ENCODE data around the gene RASD2.

DNA sequence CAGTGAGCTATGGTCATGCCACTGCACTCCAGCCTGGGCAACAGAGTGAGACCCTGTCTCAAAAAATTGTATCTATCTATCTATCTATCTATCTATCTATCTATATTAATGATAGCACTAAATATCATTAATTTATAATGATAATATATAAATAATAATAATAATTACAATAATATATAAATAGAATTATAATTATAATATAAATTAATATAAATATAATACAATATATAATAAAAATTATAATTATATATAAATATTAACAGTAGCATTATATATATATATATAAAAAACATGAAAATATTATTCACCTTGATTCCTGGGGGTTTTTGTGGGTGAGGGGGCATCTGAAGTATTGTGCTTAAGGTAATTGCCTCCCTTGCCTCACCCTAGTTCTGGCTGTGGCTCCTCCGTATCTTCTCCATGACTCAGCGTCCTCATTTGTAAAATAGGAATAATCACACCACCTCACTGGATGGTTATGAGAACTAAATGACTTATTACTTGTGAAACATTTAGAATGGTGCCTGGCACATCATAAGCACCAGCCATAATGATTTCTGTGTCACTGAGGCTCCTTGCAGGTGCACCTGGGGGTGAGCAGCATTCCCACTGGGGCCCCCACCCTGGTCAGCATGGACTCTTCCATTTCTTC, 18.8 kb downstream of the RASD2 start:
- TF ChIP-seq CTCF (conservative IDR thresholded peaks at IDR 0.05 in 1 of 2, IDR thresholded peaks at IDR 0.05 in 1 of 2; ENCODE audit: extremely low read depth in 1 of 2, insufficient read depth in 1 of 2, low read depth in 1 of 2, low read length in 2 of 2), result no peak
- no peak for TF ChIP-seq EZH2 (IDR thresholded peaks at IDR 0.05; ENCODE audit: borderline replicate concordance, low read length)
